Sigmoid colon (tissue), 4 donors: ENCODE data around the gene KRTAP10-12.

Experiments
- EP300 ChIP-seq, 4 donors: sonication (generic); formaldehyde crosslinking; IDR thresholded peaks; one replicate each; pipeline ENCODE4 v1.6.1; 2017; ENCODE audit warnings: antibody characterized with exemption in 4 of 4
- POLR2A ChIP-seq, 2 donors: fragments of 450-650 bp; IDR thresholded peaks; one replicate each; pipeline ENCODE4 v1.6.1; 2016; ENCODE audit warnings: antibody characterized with exemption in 2 of 2, mild to moderate bottlenecking in 2 of 2, moderate library complexity in 2 of 2
- POLR2AphosphoS5 ChIP-seq, 4 donors: sonication (generic); formaldehyde crosslinking; IDR thresholded peaks; one replicate each; pipeline ENCODE4 v1.6.1; 2017; ENCODE audit warnings: antibody characterized with exemption in 4 of 4
- TF ChIP-seq, protein P1 (sequence below), 4 experiments: fragments of 450-650 bp in 3 of 4; fragments of 200-600 bp in 1 of 4; IDR thresholded peaks; one replicate each; pipeline ENCODE4 v1.5.1; 2016 to 2019; ENCODE audit warnings: antibody characterized with exemption in 4 of 4, mild to moderate bottlenecking in 3 of 4, moderate library complexity in 2 of 4

GRCh38 chr21:44732956-44733355 lies 36.0 kb downstream of the KRTAP10-12 start:
- TF ChIP-seq POLR2AphosphoS5 (IDR thresholded peaks at IDR 0.05) (no peak), POLR2A (IDR thresholded peaks at IDR 0.05) (no peak), EP300 (IDR thresholded peaks at IDR 0.05) (no peak)
- TF ChIP-seq, protein P1, sequence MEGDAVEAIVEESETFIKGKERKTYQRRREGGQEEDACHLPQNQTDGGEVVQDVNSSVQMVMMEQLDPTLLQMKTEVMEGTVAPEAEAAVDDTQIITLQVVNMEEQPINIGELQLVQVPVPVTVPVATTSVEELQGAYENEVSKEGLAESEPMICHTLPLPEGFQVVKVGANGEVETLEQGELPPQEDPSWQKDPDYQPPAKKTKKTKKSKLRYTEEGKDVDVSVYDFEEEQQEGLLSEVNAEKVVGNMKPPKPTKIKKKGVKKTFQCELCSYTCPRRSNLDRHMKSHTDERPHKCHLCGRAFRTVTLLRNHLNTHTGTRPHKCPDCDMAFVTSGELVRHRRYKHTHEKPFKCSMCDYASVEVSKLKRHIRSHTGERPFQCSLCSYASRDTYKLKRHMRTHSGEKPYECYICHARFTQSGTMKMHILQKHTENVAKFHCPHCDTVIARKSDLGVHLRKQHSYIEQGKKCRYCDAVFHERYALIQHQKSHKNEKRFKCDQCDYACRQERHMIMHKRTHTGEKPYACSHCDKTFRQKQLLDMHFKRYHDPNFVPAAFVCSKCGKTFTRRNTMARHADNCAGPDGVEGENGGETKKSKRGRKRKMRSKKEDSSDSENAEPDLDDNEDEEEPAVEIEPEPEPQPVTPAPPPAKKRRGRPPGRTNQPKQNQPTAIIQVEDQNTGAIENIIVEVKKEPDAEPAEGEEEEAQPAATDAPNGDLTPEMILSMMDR (IDR thresholded peaks at IDR 0.05), result no peak
